IMR-90 (cell line): Measurements from ENCODE around the gene WDR45B.

Experiments
- BHLHE40 ChIP-seq: fragments of 150-350 bp; IDR thresholded peaks from 2 replicates; pipeline ENCODE4 v1.6.1; 2016; ENCODE audit warnings: mild to moderate bottlenecking, low read depth, low read length
- CEBPB ChIP-seq: IDR thresholded peaks from 2 replicates; pipeline ENCODE4 v1.6.1; 2012; ENCODE audit warnings: low read depth, low read length, improper control_type of control experiment
- CHD1 ChIP-seq: IDR thresholded peaks from 2 replicates; pipeline ENCODE4 v1.6.1; 2012; ENCODE audit warnings: low read depth, low read length, improper control_type of control experiment
- CTCF ChIP-seq: conservative IDR thresholded peaks from 2 replicates; pipeline ENCODE4 v1.5.1; 2012; ENCODE audit warnings: mild to moderate bottlenecking, low read depth, low read length, improper control_type of control experiment
- ELK1 ChIP-seq: fragments of 150-350 bp; IDR thresholded peaks from 2 replicates; pipeline ENCODE4 v1.6.1; 2016; ENCODE audit warnings: low read depth, mild to moderate bottlenecking, low read length, moderate library complexity, borderline replicate concordance
- FOS ChIP-seq: fragments of 150-350 bp; IDR thresholded peaks from 2 replicates; pipeline ENCODE4 v1.6.1; 2016; ENCODE audit warnings: low read depth, low read length
- MAZ ChIP-seq: IDR thresholded peaks from 2 replicates; pipeline ENCODE4 v1.6.1; 2012; ENCODE audit warnings: low read depth, mild to moderate bottlenecking, low read length, improper control_type of control experiment, moderate library complexity, borderline replicate concordance
- MXI1 ChIP-seq: IDR thresholded peaks from 2 replicates; pipeline ENCODE4 v1.6.1; 2012; ENCODE audit warnings: low read depth, mild to moderate bottlenecking, low read length, moderate library complexity, borderline replicate concordance
- NFE2L2 ChIP-seq: fragments of 150-350 bp; IDR thresholded peaks from 2 replicates; pipeline ENCODE4 v1.6.1; 2016; ENCODE audit warnings: low read depth, mild to moderate bottlenecking, low read length
- POLR2A ChIP-seq: IDR thresholded peaks from 2 replicates; pipeline ENCODE4 v1.6.1; 2012; ENCODE audit warnings: mild to moderate bottlenecking, low read depth, low read length
- RAD21 ChIP-seq: IDR thresholded peaks from 2 replicates; pipeline ENCODE4 v1.6.1; 2012; ENCODE audit warnings: low read length, improper control_type of control experiment
- RCOR1 ChIP-seq: IDR thresholded peaks from 2 replicates; pipeline ENCODE4 v1.6.1; 2012; ENCODE audit warnings: mild to moderate bottlenecking, low read length, improper control_type of control experiment; ENCODE audit not compliant: insufficient replicate concordance
- RFX5 ChIP-seq: IDR thresholded peaks from 2 replicates; pipeline ENCODE4 v1.8.0; 2012; ENCODE audit warnings: low read depth, mild to moderate bottlenecking, low read length, moderate library complexity
- SMC3 ChIP-seq: fragments of 150-350 bp; IDR thresholded peaks from 2 replicates; pipeline ENCODE4 v1.6.1; 2016; ENCODE audit warnings: low read depth, mild to moderate bottlenecking, antibody characterized with exemption, low read length, moderate library complexity

GRCh38 chr17:82639628-82640027 is 8.6 kb downstream of the WDR45B start:
- TF ChIP-seq CTCF (no peak), NFE2L2 (no peak), ELK1 (no peak), POLR2A (no peak), RFX5 (no peak), MXI1 (no peak), CHD1 (no peak), SMC3 (no peak), RAD21 (no peak), BHLHE40 (no peak), MAZ (no peak), RCOR1 (no peak), CEBPB (no peak), FOS (no peak)
